Body of pancreas (tissue), 4 donors: ENCODE data around the gene CLEC9A. TPM values are rescaled to one million over a fixed set of nuclear protein-coding genes. Genes with fewer than 3 reads are reported as not detected.

Experiments
- ATAC-seq: fragments of 150-250 bp; one replicate; pipeline ENCODE4 v1.9.1; 2016
- DNase-seq, 4 donors: peaks; one replicate each; pipeline ENCODE4 v3.0.0-alpha.2; 2019
- H3K27ac ChIP-seq, 4 donors: fragments of 200-600 bp; sonication (generic); 1 replicate in 3 of 4; 2 replicates in 1 of 4; pipeline versions ENCODE4 v1.5.1 to v1.6.1; 2016 to 2019; ENCODE audit warnings: mild to moderate bottlenecking in 1 of 4, mixed read lengths in 1 of 4, moderate library complexity in 1 of 4
- H3K27me3 ChIP-seq, 2 donors: fragments of 200-600 bp; sonication (generic); one replicate each; pipeline ENCODE4 v1.6.0; 2016; ENCODE audit warnings: mild to moderate bottlenecking in 1 of 2
- H3K36me3 ChIP-seq, 2 donors: fragments of 200-600 bp; sonication (generic); replicated peaks in 1 of 2; 2 replicates each; pipeline ENCODE4 v1.5.1; 2016; ENCODE audit warnings: low read depth in 2 of 2; ENCODE audit not compliant: insufficient read depth in 1 of 2
- H3K4me1 ChIP-seq: fragments of 200-600 bp; sonication (generic); one replicate; pipeline ENCODE4 v1.6.0; 2016
- H3K4me3 ChIP-seq, 2 donors: fragments of 200-600 bp; sonication (generic); 1 replicate in 1 of 2; 2 replicates in 1 of 2; pipeline ENCODE4 v1.5.1; 2016 to 2019
- H3K9me3 ChIP-seq, 3 donors: fragments of 200-600 bp; sonication (generic); 1 replicate in 2 of 3; 2 replicates in 1 of 3; pipeline ENCODE4 v1.5.1; 2016
- POLR2A ChIP-seq, 3 donors: fragments of 450-650 bp; IDR thresholded peaks; one replicate each; pipeline ENCODE4 v1.6.1; 2016; ENCODE audit warnings: antibody characterized with exemption in 3 of 3, mild to moderate bottlenecking in 2 of 3
- WGBS, 2 donors: methylation state at CpG; one replicate each; pipeline ENCODE4 v1.1.5; 2017; 5-methylcytosine and 5-hydroxymethylcytosine counted together
- intact Hi-C: fragments of 100-400 bp; cut with DNase I; formaldehyde crosslinking; loops from one replicate; pipeline ENCODE4 v1.15.1; 2023
- total RNA-seq, 2 donors: library from RNA; depleted of rRNA; stranded (reverse); fragments of >200 nt; gene quantifications; one replicate each; pipeline ENCODE4 v1.1.0, GENCODE V29; 2016
- TF ChIP-seq, protein P1 (sequence below), 7 experiments: fragments of 450-650 bp in 4 of 7; fragments of 200-600 bp in 3 of 7; sonication (generic) in 3 of 7; IDR thresholded peaks; one replicate each; pipeline ENCODE4 v1.5.1; 2016 to 2019; ENCODE audit warnings: antibody characterized with exemption in 7 of 7

The CLEC9A gene
- total RNA-seq, 2 donors from 2014 or later: 0.26 TPM; not detected in 1

DNA sequence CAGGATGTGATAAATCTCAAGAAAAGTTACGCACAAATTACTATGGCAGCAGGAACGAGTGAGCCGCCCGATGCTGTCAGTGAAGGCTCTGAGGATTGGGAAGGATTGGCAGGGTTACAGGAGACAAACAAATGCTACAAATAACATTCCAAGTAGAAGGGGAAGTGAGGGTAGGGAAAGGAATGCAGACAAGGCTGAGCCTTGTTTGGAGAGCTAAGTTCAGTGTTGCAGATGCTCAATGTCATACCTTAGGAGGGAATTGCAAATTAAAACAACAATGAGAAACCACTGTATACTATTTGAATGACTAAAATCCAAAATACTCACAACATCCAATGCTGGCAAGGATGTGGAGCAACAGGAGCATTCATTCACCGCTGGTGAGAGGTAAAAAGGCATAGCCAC lies 1.3 kb downstream of the CLEC9A start:
- Histone ChIP-seq H3K27me3 (no peaks in the 10 kb centered on the region), H3K27ac (no peak overlapping the region), H3K4me3 (no peak overlapping the region), H3K36me3 (no peaks in the 10 kb centered on the region), H3K9me3 (no peaks in the 10 kb centered on the region), H3K4me1 (no peaks in the 10 kb centered on the region)
- no peak for ATAC-seq
- intact Hi-C loops: no loop called here
- TF ChIP-seq, protein P1, sequence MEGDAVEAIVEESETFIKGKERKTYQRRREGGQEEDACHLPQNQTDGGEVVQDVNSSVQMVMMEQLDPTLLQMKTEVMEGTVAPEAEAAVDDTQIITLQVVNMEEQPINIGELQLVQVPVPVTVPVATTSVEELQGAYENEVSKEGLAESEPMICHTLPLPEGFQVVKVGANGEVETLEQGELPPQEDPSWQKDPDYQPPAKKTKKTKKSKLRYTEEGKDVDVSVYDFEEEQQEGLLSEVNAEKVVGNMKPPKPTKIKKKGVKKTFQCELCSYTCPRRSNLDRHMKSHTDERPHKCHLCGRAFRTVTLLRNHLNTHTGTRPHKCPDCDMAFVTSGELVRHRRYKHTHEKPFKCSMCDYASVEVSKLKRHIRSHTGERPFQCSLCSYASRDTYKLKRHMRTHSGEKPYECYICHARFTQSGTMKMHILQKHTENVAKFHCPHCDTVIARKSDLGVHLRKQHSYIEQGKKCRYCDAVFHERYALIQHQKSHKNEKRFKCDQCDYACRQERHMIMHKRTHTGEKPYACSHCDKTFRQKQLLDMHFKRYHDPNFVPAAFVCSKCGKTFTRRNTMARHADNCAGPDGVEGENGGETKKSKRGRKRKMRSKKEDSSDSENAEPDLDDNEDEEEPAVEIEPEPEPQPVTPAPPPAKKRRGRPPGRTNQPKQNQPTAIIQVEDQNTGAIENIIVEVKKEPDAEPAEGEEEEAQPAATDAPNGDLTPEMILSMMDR (IDR thresholded peaks at IDR 0.05): no peak
- TF ChIP-seq POLR2A (IDR thresholded peaks at IDR 0.05): no peak
- 62 to 63% methylated on average over 5 of the region's 5 CpGs for WGBS, 2 donors
- no peak for DNase-seq

DNA sequence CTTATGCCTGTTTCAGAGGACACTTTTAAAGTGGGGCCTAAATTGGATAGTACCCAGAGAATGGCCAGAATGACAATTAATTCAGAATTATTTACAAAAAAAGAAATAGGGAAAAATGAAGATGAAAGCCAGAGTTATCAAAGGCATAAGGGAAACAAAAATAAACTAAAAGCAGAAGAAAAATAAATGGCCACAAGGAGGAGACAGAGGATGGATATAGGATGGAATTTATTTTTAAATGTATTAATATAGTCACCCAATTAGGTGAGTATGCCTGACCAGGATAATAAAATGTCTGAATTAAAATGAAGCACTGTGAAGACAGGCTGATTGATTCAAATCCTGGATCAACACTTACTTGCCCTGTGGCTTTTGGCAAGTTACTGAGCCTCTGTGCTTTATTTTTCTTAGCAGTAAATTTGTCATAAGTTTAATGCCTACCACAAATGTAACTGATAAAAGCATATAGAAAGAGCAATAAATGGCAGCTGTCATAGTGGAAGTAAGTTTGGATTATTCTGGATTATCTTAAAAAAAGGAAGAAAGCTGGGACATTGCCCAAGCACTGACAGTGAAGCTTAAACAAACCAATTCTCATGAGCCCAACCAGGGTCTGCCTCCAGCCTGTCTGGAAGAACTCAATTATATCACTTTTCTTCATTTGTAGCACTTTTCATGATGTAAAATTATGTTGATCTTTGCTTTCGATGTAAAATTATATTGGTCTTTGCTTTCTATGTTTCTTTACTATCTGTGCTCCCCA lies 3.5 kb downstream of the CLEC9A start:
- ATAC-seq (no peak), DNase-seq (no peak)
- TF ChIP-seq, protein P1 (IDR thresholded peaks at IDR 0.05): peak in 4 of 7 experiments; percentile 14 to 51 (median 28)
- no peak for TF ChIP-seq POLR2A (IDR thresholded peaks at IDR 0.05)
- no peak overlapping the region for H3K4me3 ChIP-seq
- no peaks in the 10 kb centered on the region for H3K36me3 ChIP-seq
- no peak overlapping the region for H3K27ac ChIP-seq
- H3K9me3 ChIP-seq: no peaks in the 10 kb centered on the region
- intact Hi-C loops: no loop called here
- H3K27me3 ChIP-seq: no peaks in the 10 kb centered on the region
- 42% methylated on average over 1 of the region's 1 CpG for WGBS, 2 donors
- H3K4me1 ChIP-seq: no peaks in the 10 kb centered on the region

DNA sequence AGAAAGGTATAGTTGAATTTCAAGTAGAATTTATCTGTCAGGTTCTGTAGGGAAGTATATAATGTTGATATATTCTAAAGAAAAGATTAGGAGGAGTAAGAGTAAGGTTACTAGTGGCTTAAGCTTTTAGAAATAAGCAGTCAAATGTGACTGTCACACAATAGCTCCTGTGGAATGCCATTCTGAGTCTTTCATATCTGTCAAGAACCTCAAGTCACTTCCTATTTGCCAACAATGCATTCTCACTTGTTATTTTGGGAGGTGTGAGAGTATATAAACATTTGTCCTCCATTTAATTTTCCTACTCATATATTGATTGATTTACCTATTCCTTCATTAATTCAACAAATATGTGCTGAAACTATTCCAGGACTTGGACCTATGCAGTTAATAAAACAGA lies 11.7 kb downstream of the CLEC9A start:
- no peak overlapping the region for H3K27ac ChIP-seq
- H3K4me3 ChIP-seq: no peak overlapping the region
- intact Hi-C loops: no loop called here
- no peak for ATAC-seq
- no peaks in the 10 kb centered on the region for H3K9me3 ChIP-seq
- no peak for DNase-seq
- TF ChIP-seq, protein P1 (IDR thresholded peaks at IDR 0.05): no peak
- TF ChIP-seq POLR2A (IDR thresholded peaks at IDR 0.05): no peak
- no peaks in the 10 kb centered on the region for H3K27me3 ChIP-seq
- no peaks in the 10 kb centered on the region for H3K36me3 ChIP-seq
- no peaks in the 10 kb centered on the region for H3K4me1 ChIP-seq

DNA sequence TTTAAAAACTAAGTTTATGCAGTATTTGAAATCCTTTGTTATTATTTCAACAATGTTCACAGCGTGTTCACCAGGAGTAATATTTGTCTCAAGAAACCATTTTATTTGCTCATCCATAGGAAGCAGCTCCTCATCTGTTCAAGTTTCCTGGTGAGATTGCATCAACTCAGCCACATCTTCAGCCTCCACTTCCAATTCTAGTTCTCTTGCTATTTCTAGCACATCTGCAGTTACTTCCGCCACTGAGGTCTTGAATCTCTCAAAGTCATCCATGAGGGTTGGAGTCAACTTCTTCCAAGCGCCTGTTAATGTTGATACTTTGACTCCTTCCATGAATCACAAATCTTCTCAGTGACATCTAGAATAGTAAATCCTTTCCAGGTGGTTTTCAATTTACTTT lies 18.0 kb downstream of the CLEC9A start:
- ATAC-seq: no peak
- Histone ChIP-seq H3K27me3 (no peaks in the 10 kb centered on the region), H3K9me3 (no peaks in the 10 kb centered on the region), H3K4me3 (no peak overlapping the region), H3K36me3 (no peaks in the 10 kb centered on the region), H3K4me1 (no peaks in the 10 kb centered on the region), H3K27ac (no peak overlapping the region)
- 30 to 61% methylated on average over 3 of the region's 3 CpGs for WGBS, 2 donors
- no peak for DNase-seq
- intact Hi-C loops: no loop called here
- TF ChIP-seq POLR2A (IDR thresholded peaks at IDR 0.05): no peak
- TF ChIP-seq, protein P1 (IDR thresholded peaks at IDR 0.05): no peak
